NCI-H2081 (cell line): ENCODE measurements around the gene TALDO1.

Source experiments
- DNase-seq, 2 experiments: peaks; one replicate each; lab custom pipeline; 2025; lab: John Stamatoyannopoulos, UW

TALDO1 gene

DNA sequence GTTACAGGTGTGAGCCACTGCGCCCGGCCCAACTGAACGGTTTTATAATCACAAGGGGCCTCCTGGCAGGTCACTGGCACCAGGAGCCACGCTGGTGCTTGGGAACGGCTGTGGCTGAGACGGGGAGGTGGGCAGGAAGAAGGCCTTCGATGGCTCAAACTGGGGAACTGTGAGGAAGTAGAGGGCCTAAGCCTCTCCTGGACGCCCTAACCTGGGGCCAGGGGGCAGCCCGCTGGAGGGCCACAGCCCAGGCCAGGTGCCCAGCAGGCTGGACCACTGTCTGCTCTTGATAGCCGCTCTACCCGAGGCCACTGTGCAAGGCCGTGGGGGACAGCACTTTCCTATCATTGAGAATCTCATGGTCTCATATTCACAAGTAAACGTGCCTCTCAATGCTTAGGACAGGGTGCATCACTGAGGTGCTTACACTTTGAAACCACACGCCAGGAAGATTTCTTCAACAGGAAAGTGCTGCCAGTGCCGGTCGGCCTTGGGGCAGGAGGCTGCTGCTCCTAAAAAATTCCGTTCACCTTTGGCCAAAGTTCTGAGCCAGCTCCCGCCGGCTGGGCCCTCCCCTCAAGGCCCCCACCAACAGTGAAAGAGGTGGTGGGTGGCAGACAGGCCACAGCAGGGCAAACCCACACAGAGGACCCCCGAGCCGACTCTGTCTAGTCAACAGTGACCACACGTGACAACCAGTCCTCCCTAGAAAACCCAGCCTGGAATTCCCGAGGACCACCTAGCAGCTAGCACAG lies 22.8 kb downstream of the TALDO1 start:
- DNase-seq = no peak

DNA sequence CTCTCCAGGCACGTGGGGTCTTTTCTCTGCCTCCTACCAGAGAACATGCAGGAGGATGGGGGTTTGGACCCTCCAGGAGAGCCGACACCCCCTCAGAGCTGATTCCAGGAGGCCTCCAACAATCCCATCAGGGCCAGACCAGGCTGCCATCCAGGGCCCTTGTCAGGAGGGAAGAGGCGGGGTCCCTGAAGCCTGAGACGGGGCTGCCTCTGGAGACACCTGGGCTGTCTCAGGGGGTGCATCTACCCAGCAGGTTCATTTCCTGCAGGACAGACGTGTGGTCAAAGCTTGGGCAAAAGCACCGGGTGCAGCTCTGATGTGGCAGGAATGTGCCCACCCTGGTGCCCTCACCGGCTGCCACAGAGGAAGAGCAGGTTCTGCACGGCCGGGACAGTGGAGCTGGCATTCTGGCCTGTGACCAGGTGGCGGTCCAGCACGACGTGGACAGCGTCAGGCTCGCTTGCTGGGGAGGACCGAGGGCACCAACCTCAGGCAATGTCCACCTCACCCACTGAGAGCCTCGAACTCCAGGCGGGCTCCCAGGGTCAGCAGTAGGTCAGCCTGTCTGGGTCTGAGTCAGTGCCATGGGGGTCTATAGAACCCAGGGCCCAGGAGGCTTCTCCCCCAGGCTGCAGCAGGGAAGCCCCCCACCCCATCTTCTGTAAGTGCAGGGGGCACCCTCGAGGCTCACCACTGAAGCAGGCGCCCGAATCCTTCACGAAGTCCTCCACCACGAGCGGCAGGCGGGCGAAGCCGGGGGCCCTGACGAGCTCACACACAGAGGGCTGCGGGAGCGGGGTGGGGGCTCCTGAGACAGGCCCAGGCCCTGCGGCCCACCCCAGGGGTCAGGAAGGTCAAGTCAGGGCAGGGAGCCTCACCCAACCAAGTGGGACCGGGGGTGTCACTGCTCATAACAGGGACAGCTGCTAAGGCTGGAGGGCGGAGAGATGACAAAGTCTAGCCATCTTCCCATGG lies 23.7 kb downstream of the TALDO1 start:
- no peak for DNase-seq

DNA sequence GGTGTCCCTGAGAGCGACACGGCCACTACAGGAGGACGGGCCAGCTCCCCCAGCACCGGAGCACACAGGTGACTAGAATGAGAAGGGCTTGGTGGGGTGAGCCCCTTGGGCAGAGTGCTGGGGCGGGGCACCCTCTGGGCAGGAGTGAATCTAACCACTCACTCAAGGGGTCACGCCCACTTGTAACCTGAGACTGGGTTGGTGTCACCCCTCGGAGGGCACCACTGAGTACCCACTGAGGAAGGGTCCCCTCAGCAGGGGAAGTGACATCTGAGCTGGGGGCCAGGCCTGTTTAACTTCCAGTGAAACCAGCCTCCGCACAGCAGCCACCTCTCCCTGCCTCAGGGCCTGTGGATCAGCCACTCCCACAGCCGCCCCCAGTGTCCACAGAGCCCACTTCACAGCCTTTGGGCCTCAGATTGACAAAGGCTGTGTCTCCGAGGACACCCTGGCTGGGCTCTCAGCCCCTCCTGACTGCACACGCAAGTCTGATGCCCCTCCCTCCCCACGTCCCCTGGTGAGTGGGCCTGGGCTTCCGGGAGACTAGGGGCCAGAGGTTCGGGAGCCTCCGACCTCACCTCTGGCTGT lies 24.4 kb downstream of the TALDO1 start:
- DNase-seq = no peak

DNA sequence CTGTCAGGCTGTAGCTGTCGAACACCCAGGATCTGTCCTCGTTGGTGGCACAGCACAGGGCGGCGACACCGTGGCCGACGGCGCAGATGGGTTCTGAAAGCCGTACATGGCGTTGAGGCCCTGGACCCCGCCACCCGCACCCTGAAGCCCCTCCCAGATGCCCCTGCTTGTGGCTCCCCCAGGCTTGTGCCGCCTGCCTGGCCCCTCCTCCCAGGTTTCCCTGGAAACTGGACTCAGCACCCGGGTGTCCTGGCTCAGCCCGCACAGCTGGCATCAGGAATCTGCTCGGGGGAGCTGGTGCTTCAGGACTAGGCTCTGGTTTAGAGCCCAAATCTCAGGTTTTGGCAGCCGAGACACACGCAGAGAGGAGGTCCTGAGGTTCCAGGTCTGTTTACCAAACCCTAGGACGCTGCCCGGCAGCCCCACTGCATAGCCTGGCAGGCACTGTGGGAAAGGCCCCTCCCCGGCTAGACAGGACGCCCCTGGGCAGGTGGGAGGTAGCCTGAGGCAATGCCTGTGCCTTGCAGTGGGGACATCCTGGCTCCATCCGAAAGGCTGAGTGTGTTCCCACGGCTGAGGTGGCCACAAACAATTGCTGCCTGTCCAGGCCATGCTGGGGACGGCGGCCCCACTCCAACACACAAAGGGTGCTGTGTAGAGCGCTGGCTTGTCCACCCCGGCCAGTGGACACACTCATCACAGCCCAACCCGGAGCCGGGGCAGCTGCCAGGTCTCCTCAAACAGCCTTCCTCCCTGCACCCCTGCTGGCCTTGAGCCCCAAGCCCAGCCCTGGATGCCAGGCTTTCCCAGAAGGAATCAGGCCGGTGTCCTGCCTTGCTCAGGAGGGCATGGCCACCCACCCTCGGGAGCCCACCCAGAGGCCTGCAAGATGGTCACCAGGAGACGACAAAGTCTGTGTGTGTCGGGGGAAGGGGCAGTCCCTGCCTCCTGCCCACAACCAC lies 25.4 kb downstream of the TALDO1 start:
- DNase-seq = no peak

DNA sequence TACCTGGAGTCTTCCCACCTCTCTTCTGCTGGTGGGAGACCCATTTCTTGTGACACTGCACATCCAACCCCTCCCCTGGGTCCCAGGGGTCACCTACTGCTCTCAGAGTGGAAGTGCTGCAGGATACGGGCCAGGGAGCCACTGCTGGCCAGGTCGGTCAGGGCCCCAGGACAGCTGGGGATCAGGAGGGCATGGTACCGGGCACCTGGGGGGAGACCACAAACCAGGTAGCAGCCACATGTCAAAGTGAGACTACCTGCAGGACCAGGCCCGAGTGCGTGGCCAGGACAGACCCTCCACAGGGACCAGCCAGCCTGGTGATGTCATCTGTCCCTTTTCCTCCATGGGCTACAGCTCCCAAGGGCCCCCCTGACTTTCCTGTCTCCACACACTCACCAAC lies 26.2 kb downstream of the TALDO1 start:
- no peak for DNase-seq

DNA sequence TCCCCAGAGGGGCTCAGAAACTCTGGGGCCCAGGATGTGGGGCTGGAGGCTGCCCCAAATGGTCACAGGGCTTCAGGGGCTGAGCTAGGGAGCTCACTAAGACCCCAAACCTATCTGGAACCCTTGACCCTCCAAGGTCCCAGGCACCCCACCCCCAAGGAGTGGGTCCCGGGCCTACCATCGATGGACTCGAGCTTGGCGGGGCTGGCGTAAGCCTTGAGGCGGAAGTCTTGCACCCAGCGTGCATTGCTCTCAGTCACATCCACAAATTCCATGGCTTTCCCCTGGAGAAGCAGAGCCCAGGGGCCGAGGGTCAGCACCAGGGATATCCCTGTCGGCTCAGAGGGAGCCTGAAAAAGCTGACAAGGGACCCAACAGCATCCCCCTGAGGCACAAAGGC lies 26.6 kb downstream of the TALDO1 start:
- no peak for DNase-seq

DNA sequence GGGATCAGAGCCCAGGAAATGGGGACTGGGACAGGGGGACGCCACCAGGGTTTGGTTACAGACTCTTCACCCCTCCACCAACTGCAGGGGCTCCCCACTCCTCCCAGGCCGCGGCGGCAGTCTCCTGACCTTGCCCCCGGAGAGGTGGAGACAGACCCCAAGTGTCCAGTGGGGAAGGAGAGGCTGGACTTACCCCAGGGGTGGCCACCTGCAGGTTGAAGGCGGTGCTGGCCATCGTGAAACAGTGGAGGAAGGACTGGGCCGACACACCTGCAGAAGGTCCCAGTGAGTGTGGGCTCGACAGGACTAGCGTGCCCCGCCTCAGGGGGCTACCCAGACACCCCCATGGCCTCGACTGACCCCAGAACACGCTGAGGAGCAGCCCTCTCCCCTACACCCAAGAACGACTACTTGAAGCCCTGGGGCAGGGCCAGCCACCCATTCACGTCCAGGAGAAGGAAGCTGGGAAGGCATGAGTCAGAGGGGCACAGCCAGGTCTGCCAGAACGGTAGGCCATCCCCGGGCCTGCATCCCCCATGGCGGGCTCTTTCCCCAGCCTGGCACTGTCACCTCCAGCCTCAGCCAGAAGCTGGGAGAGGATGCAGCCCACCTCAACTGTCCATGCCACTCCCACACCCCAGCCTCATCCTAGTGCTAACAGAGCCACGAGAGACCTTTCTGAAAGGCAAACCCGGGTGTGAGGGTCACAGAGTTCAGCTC lies 27.8 kb downstream of the TALDO1 start:
- no peak for DNase-seq

DNA sequence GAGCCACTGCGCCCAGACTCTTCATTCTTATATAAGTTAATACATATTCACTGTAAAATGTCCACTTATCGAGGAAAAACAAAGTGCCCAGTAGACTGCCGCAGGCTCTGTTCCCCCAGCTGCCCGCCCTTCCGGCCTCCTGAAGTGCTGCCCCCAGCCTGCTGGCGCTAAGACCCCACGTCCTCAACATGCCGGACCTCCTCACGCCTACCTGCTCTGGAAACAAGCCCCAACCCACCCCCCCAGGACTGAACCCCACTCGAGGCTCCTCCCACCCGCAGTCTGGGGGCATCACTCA lies 28.9 kb downstream of the TALDO1 start:
- DNase-seq = no peak

DNA sequence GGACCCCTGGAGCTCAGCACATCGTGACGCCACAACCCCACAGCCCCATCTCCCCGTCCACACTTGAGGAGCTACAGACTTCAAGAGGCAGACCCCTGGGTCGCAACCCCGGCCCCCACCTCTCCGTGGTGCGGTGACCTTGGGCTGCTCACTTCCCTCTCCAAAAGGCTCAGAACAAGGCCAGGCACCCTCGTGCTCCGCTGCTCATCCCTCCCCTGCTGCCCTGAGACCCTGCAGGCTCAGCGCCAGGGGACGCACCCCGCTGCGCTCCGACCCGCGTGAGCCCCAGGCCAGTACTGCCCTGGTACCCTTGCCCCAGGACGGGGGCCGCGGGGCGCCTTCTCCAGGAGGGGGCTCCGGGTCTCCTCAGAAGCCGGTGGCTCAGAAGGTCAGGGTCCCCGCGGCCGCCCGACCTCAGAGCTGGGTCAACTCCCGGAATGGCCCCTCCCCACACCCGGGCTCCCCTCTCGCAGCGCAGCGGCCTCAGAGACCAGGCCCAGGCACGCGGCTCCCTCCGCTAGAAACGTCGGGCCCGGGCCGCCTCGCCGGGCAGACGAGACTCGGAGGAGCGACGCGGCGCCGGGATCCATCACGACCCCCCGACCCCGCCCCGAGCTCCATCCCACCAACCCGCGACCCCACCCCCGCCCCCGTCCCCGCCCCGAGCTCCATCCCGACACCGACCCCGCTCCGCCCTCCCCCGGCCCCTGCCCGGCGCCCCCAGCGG lies 29.5 kb downstream of the TALDO1 start:
- peak in 1 of 2 experiments; percentile 26 for DNase-seq

DNA sequence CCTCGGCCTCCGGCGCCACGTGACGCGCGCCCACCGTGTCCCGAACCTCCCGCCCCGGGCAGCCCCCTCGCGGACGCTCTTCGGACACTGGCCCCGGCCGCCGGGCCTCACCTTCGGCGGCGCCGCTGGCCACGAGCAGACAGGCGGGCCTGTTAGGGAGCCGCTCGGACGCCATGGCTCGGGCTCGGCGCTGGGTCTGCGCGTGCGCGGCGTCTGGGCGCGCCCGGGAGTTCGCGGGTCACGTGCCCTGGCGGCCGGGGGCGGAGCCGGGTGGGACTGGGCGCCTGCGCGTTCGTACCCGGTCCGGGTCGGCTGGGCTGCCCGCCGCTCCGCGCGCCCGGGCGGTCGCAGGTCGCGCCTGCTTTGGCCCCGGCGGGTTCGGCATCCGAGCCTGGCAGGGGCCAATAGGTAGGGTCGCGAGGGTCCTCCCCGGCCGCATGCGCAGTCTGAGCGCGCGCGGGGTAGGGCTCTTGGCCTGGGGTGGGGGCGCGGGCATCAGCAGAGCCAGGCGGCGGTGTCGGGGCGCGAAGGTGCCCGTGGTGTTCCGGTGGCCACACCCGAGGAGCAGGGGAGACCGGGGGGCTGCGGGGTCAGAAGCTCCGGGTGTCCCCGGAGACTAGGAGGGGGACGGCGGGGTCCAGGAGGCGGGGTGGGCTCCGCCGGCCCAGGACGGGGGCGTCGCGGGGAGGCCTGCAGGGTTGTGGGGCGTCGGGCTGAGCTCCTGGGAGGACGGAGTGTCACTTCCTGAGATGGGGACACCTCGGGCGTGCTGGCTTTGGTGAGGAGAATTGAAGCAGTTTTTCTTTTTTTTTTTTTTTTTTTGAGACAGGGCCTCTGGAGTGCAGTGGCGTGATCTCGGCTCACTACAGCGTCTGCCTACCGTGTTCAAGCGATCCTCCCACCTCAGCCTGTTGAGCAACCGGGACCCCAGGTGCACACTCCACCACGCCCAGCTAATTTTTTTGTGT lies 30.3 kb downstream of the TALDO1 start, which contains the start of gene GATD1:
GATD1 (minus strand) TSS at position 200 of the 968 bp plus-strand sequence; CDS start at position 175, 25 bp downstream.
- peak; percentile 85 to 87 for DNase-seq

DNA sequence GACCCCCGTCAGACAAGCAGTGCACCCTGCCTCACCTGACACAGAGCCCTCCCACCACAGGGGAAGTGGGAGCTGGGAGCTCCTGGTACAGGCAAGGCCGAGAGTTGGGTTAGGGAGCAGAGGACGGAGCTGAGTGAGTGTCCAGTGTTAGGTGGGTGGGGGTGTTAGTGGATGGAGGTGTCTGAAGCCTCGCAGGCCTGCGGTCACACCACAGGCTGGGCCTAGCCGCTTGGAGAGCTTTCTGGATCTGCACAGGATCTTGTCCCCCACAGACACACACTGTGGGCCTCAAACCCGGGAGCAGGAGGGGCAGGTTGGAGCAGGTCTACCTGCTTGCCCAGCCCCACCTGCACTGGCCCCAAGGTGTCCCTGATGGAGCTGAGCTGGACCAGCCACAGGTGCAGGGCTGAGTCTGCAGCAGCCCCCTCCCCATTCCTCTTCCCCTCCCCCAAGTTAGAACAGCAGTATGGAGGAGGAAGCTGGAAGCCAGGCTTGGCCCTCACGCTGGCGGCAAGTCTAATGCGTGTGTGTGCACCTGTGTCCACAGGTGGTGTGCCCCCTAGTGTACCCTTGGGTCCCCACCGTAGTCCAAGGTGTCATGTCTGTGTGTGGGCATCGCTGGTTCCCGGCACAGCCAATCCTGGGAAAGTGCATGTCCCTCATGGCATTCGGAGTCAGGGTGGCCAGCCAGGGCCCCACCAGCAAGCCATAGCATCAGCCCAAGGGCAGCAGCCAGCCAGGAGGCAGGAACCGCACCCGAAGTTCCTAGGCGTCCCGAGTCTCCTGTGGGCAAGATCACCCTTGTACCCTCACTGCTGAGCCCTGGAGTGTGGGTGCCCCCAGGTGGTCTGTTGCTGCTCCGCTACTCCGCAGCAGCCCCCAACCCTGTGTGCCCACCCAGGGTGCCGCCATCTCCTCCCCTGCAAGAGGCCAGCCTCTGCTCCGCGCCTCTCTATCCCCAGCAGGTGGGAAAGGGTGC lies 32.0 kb downstream of the TALDO1 start:
- no peak for DNase-seq

DNA sequence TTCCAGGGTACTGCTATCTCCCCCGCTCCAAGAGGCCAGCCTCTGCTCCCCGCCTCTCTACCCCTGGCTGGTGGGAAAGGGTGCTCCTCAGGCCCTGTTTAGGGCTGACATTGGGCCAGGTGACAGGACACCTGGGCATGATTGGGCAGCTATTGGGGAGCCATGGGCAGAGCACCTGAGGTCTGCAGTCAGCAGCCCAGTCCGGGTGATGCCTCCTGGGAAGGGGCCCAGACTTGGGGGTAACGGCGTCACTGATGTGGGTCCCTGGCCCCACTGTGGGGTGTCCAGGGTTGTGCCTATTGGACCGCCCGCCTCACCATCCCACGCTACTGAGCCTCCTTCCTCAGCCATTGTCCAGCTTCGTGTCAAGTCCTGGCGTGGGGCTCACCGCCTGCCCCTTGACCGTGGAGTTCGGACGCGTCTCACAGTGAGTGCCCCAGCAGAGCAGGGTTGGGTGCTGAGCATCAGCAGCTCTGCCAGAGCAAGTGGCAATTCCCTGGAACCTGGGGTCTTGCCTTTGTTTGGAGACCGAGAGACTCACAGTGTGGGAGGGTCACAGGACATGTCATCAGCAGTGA lies 32.8 kb downstream of the TALDO1 start:
- no peak for DNase-seq

DNA sequence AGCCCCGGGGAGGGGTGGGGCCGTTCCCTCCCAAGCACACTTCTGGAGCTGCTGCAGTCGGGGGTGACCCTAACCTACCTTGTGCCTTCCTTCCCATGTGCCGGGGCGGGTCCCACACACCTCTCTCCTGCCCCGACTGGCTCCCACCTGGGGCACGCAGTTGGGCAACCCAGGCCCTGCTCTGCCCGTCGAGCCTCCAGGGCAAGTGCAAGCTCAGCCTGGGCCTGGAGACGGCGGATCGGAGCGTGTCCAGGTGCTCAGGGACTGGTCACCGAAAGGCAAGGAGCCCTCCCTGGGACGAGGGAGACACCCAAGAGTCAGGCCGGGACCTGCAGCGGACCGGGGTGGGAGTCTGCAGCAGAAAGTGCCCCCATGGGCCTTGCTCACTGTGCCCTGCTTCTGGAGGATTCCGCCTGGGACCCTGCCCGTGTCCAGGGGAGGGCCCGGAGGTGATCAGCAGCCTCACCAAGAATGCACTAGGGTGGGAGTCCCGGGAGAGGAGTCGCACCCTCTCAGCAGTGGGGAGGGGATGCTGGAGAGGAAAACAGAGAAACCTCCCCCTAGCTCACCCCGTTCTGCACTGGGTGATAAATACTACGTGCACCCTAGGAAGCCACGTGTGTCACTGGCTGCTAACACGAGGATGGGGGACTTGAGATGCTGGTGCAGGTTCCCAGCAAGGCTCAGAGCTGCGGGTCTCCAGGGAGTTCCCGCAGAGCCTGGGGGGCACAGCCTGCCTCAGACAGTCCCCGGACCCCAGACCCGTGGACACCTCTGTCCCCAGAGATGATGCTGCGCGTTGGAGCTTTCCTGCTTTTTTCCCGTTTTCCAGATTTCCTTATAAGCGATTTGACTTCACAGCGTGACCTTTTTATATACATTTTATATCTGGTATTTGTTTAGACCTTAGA lies 35.3 kb downstream of the TALDO1 start:
- no peak for DNase-seq

DNA sequence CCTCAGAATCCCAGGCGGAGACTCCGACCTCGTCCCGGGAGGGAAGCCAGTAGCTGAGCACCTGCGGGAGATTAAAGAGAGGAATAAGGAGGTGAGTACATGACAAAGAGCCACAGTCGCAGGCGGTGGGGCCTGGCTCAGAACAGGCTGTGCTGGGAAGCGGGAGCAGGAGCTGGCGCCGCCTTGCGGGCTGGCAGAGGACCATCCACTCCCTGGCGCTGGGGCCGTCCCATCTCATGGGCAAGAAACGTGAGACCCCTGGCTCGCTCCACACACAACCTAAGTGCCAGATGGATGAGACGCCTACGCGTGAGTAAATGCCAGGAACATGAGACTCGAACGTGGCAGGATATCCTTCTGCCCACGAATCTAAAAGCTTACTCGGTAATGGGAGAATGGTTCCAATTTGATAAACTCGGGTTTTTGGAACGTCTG lies 36.3 kb downstream of the TALDO1 start:
- peak; percentile 71 to 78 for DNase-seq

DNA sequence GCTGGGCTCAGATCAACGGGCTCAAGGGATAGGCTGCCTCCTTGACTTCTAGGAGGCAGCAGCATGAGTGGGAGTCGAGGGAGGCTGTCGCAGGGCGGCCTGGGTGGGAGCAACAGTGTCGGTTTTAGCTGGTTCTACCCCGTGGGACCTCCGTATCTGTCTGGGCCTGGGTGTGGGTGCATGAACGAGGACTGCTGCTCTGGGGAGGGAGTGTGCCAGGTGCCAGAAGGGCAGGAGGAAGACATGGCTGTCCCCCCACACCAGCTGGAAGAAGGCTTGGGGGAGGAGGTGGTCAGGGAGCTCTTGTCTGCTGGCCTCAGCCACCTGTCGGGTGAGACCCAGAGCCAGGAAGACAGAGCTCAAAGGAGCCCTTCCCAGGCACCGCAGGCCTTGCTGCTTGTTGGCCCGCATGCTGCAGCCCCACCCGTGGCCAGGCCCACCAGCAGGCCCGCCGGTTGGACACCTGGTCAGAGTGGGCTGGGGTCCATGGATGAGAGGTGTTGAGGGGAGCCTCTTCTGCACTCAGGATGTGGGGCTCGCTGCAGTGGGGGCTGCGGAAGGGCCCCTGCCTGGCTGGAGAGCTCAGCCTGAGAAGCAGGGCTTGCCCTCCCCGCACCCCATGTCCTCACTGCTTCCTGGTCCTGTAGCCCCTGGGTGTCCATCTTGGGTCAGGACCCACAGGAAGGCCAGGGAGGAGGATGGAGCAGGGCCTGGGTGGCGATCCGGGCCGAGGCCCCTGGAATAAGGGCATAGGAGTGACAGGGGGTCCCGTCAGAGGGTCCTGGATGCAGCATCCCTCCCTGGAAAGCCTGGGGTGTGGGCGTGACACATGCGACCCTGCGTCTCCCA lies 39.2 kb downstream of the TALDO1 start:
- no peak for DNase-seq
